CD4-positive, alpha-beta T cell treated with Interleukin-17A for 4 hours (primary cell): ENCODE measurements around the gene PGR.

ENCODE experiments used
- DNase-seq: peaks from one replicate; pipeline ENCODE4 v3.0.0-alpha.2; 2020; ENCODE audit warnings: mixed read lengths

The PGR gene

GRCh38 chr11:101008961-101009689, 120.5 kb downstream of the PGR start:
- DNase-seq: no peak

- no peak for DNase-seq
These were observed 126.1 kb downstream of the PGR start for GRCh38 chr11:101003468-101003867.

GRCh38 chr11:100999756-101000155, 129.9 kb downstream of the PGR start:
- DNase-seq: no peak

GRCh38 chr11:100994966-100995365, 134.6 kb downstream of the PGR start:
- no peak for DNase-seq

GRCh38 chr11:100991541-100991940, 138.1 kb downstream of the PGR start:
- DNase-seq: no peak

GRCh38 chr11:100990931-100991330, 138.7 kb downstream of the PGR start:
- no peak for DNase-seq

GRCh38 chr11:100984668-100985067, 144.9 kb downstream of the PGR start:
- DNase-seq: no peak

- DNase-seq: no peak
These were observed 148.3 kb downstream of the PGR start for GRCh38 chr11:100981196-100981824.

- DNase-seq: no peak
These were observed 149.5 kb downstream of the PGR start for GRCh38 chr11:100980156-100980555.
